GM23248 (cell line): ENCODE data around the gene ELAVL1. TPM values are rescaled to one million over a fixed set of nuclear protein-coding genes. Genes with fewer than 3 reads are reported as not detected.

Experiments
- DNase-seq: peaks from one replicate; pipeline ENCODE4 v3.0.0-alpha.2; 2015
- H2AFZ ChIP-seq: fragments of 200-600 bp; sonication (generic); 2 replicates; pipeline ENCODE4 v1.6.1; 2016; ENCODE audit warnings: antibody characterized with exemption
- H3F3A ChIP-seq: fragments of 200-600 bp; sonication (generic); 2 replicates; pipeline ENCODE4 v1.6.1; 2016; ENCODE audit warnings: mild to moderate bottlenecking, antibody characterized with exemption, mixed run types; ENCODE audit not compliant: insufficient read depth
- H3K27ac ChIP-seq: fragments of 200-600 bp; sonication (generic); 2 replicates; pipeline ENCODE4 v1.5.1; 2016; ENCODE audit warnings: mild to moderate bottlenecking
- H3K27me3 ChIP-seq: fragments of 200-600 bp; sonication (generic); replicated peaks from 2 replicates; pipeline ENCODE4 v1.6.1; 2016; ENCODE audit warnings: mild to moderate bottlenecking; ENCODE audit not compliant: insufficient read depth
- H3K36me3 ChIP-seq: fragments of 200-600 bp; sonication (generic); 2 replicates; pipeline ENCODE4 v1.6.1; 2016; ENCODE audit warnings: low read depth, mild to moderate bottlenecking
- H3K4me1 ChIP-seq: fragments of 200-600 bp; sonication (generic); 2 replicates; pipeline ENCODE4 v1.6.1; 2016; ENCODE audit warnings: mild to moderate bottlenecking; ENCODE audit not compliant: insufficient read depth
- H3K4me2 ChIP-seq: fragments of 200-600 bp; sonication (generic); one replicate; pipeline ENCODE4 v1.6.1; 2016; ENCODE audit warnings: mild to moderate bottlenecking; ENCODE audit not compliant: unreplicated experiment
- H3K4me3 ChIP-seq: fragments of 200-600 bp; sonication (generic); 2 replicates; pipeline ENCODE4 v1.5.1; 2016; ENCODE audit warnings: mild to moderate bottlenecking
- H3K79me2 ChIP-seq: fragments of 200-600 bp; sonication (generic); 2 replicates; pipeline ENCODE4 v1.6.1; 2016; ENCODE audit warnings: mild to moderate bottlenecking; ENCODE audit not compliant: insufficient read depth
- H3K9ac ChIP-seq: fragments of 200-600 bp; sonication (generic); 2 replicates; pipeline ENCODE4 v1.6.1; 2016; ENCODE audit warnings: mild to moderate bottlenecking
- H3K9me2 ChIP-seq: fragments of 200-600 bp; sonication (generic); 2 replicates; pipeline ENCODE4 v1.6.1; 2016; ENCODE audit warnings: mixed run types, mild to moderate bottlenecking, moderate library complexity; ENCODE audit not compliant: insufficient read depth
- H3K9me3 ChIP-seq: fragments of 200-600 bp; sonication (generic); one replicate; pipeline ENCODE4 v1.6.1; 2017; ENCODE audit warnings: low read depth
- H4K20me1 ChIP-seq: fragments of 200-600 bp; sonication (generic); 2 replicates; pipeline ENCODE4 v1.6.0; 2016; ENCODE audit not compliant: insufficient read depth
- EZH2 ChIP-seq: fragments of 200-600 bp; sonication (generic); IDR thresholded peaks from 2 replicates; pipeline ENCODE4 v1.6.1; 2018; ENCODE audit warnings: antibody characterized with exemption, mild to moderate bottlenecking; ENCODE audit not compliant: insufficient read depth, poor library complexity, severe bottlenecking
- EZH2phosphoT487 ChIP-seq: fragments of 200-600 bp; sonication (generic); IDR thresholded peaks from 2 replicates; pipeline ENCODE4 v1.6.1; 2018; ENCODE audit warnings: antibody characterized with exemption, moderate library complexity, mild to moderate bottlenecking, low read depth; ENCODE audit not compliant: insufficient read depth
- WGBS, 2 experiments: methylation state at CpG; one replicate each; pipeline ENCODE4 v1.1.6; 2015 to 2017; ENCODE audit warnings: low lambda C conversion rate in 2 of 2, low coverage in 1 of 2; ENCODE audit errors: missing lambda C conversion rate in 2 of 2; 5-methylcytosine and 5-hydroxymethylcytosine counted together
- in situ Hi-C: fragments of 300-500 bp; cut with MboI; formaldehyde crosslinking; loops from 2 replicates; pipeline ENCODE4 v1.15.0; 2020
- polyA plus RNA-seq: library from polyadenylated mRNA; unstranded; fragments of >200 nt; fragmentation: Nextera tagmentation; extraction: Ambion mirVana; gene quantifications from 2 replicates; pipeline ENCODE4 v1.2.1, GENCODE V29; 2016
- total RNA-seq: library from RNA; depleted of rRNA; stranded (reverse); fragments of >200 nt; shearing (Covaris generic); gene quantifications from 2 replicates; pipeline ENCODE4 v1.2.3, GENCODE V29; 2014

Gene ELAVL1
- total and polyA plus RNA-seq, 2 experiments from 2014 or later: 48.1 to 78.9 TPM

- TF ChIP-seq EZH2: no peak
- TF ChIP-seq EZH2phosphoT487: no peak
- no peaks in the 10 kb centered on the region for H3K36me3 ChIP-seq
- no peak overlapping the region for H3K9ac ChIP-seq
- H3K79me2 ChIP-seq: peaks cover 44% of the 10 kb centered on the region
- no peak overlapping the region for H2AFZ ChIP-seq
- in situ Hi-C loops: no loop called here
- peaks cover 3% of the 10 kb centered on the region for H4K20me1 ChIP-seq
- H3K4me2 ChIP-seq: no peak overlapping the region
- H3K9me3 ChIP-seq: no peaks in the 10 kb centered on the region
- no peaks in the 10 kb centered on the region for H3K9me2 ChIP-seq
- no peaks in the 10 kb centered on the region for H3K4me1 ChIP-seq
- WGBS, 2 experiments: 86 to 90% methylated on average over 8 to 13 of the region's 13 CpGs
- no peak overlapping the region for H3K27ac ChIP-seq
- H3F3A ChIP-seq: no peaks in the 10 kb centered on the region
- H3K4me3 ChIP-seq: no peak overlapping the region
- no peaks in the 10 kb centered on the region for H3K27me3 ChIP-seq
- no peak for DNase-seq
Observed at GRCh38 chr19:7980168-7980567, 25.3 kb downstream of the ELAVL1 start.

GRCh38 chr19:7979559-7979958 lies 25.9 kb downstream of the ELAVL1 start:
- DNase-seq: no peak
- Histone ChIP-seq H3K9me2 (no peaks in the 10 kb centered on the region), H3K9me3 (no peaks in the 10 kb centered on the region), H3K36me3 (no peaks in the 10 kb centered on the region), H3K4me1 (no peaks in the 10 kb centered on the region), H3K4me3 (no peak overlapping the region), H2AFZ (no peak overlapping the region), H3K9ac (no peak overlapping the region), H3F3A (no peaks in the 10 kb centered on the region), H3K4me2 (no peak overlapping the region), H3K27me3 (no peaks in the 10 kb centered on the region), H3K27ac (no peak overlapping the region), H3K79me2 (peaks cover 37% of the 10 kb centered on the region), H4K20me1 (peaks cover 3% of the 10 kb centered on the region)
- WGBS, 2 experiments: 95 to 98% methylated on average over 8 of the region's 8 CpGs
- in situ Hi-C loops: no loop called here
- TF ChIP-seq EZH2 (no peak), EZH2phosphoT487 (no peak)

- in situ Hi-C loops: no loop called here
- no peaks in the 10 kb centered on the region for H3K36me3 ChIP-seq
- WGBS, 2 experiments: 96 to 98% methylated on average over 10 of the region's 10 CpGs
Observed at GRCh38 chr19:7979011-7979410, 26.4 kb downstream of the ELAVL1 start.

DNA sequence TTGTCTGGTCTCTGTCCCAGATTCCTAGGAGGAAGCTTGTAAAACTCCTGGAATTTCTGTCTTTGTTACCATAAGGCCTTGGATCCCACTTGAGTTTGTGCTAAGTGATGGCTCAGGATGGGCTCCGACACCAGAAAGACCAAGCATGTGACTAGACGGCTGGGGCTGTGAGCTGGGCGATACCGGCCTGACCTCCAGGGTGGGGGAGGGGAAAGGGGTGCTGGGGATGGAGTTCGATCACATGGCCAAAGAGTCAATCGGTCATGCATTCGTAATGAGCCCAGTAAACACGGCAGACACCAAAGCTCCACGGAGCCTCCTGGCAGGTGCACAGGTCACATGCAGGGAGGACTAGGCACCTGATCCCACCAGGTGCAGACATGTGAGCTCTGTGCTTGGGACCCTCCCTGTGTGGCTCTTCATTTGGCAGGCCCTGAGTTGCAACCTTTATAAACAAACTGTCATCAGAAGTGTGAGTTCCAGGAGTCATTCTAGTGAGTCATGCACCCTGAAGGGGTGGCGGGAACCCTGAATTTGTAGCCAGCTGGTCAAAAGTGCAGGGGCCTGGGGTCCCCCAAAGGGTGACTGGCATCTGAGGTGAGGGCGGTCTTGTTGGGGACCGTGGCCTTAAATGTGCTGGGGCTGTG lies 27.1 kb downstream of the ELAVL1 start:
- Histone ChIP-seq H3K4me3 (no peak overlapping the region), H3K27me3 (no peaks in the 10 kb centered on the region), H3K9me3 (no peaks in the 10 kb centered on the region), H3K4me1 (no peaks in the 10 kb centered on the region), H2AFZ (no peak overlapping the region), H4K20me1 (no peaks in the 10 kb centered on the region), H3K4me2 (no peak overlapping the region), H3K27ac (no peak overlapping the region), H3K36me3 (no peaks in the 10 kb centered on the region; the same call in 1 of the 2 replicates), H3K9me2 (no peaks in the 10 kb centered on the region), H3F3A (no peaks in the 10 kb centered on the region), H3K79me2 (peaks cover 25% of the 10 kb centered on the region; the same call in 1 of the 2 replicates), H3K9ac (no peak overlapping the region)
- peak; percentile 20 for DNase-seq
- in situ Hi-C loops: no loop called here
- TF ChIP-seq EZH2phosphoT487 (no peak), EZH2 (no peak)
- 83 to 90% methylated on average over 8 to 12 of the region's 12 CpGs for WGBS, 2 experiments

More at GRCh38 chr19:7979011-7979410, 26.4 kb downstream of the ELAVL1 start:
- H3K9me3 ChIP-seq: no peaks in the 10 kb centered on the region
- no peak overlapping the region for H3K4me2 ChIP-seq
- DNase-seq: no peak
- H3K9me2 ChIP-seq: no peaks in the 10 kb centered on the region
- peaks cover 1% of the 10 kb centered on the region for H4K20me1 ChIP-seq
- no peaks in the 10 kb centered on the region for H3K27me3 ChIP-seq
- no peak overlapping the region for H2AFZ ChIP-seq
- H3K27ac ChIP-seq: no peak overlapping the region
- no peak overlapping the region for H3K4me3 ChIP-seq
- TF ChIP-seq EZH2: no peak
- no peak for TF ChIP-seq EZH2phosphoT487
- no peaks in the 10 kb centered on the region for H3F3A ChIP-seq
- H3K79me2 ChIP-seq: peaks cover 32% of the 10 kb centered on the region
- no peaks in the 10 kb centered on the region for H3K4me1 ChIP-seq
- H3K9ac ChIP-seq: no peak overlapping the region

- 92 to 100% methylated on average over 5 to 6 of the region's 6 CpGs for WGBS, 2 experiments
- no peaks in the 10 kb centered on the region for H4K20me1 ChIP-seq
- no peaks in the 10 kb centered on the region for H3F3A ChIP-seq
- H3K79me2 ChIP-seq: peaks cover 19% of the 10 kb centered on the region; the same call in 1 of the 2 replicates
- DNase-seq: no peak
- TF ChIP-seq EZH2phosphoT487 (no peak), EZH2 (no peak)
- no peaks in the 10 kb centered on the region for H3K4me1 ChIP-seq
- H3K36me3 ChIP-seq: no peaks in the 10 kb centered on the region; the same call in 1 of the 2 replicates
- H3K4me3 ChIP-seq: no peak overlapping the region
- H3K4me2 ChIP-seq: no peak overlapping the region
- no peak overlapping the region for H3K27ac ChIP-seq
- in situ Hi-C loops: no loop called here
- H3K9me2 ChIP-seq: no peaks in the 10 kb centered on the region
- no peaks in the 10 kb centered on the region for H3K27me3 ChIP-seq
- no peak overlapping the region for H2AFZ ChIP-seq
- H3K9ac ChIP-seq: no peak overlapping the region
- H3K9me3 ChIP-seq: no peaks in the 10 kb centered on the region
Observed at GRCh38 chr19:7977723-7978040, 27.8 kb downstream of the ELAVL1 start.
